SK-N-SH (cell line): Measurements from ENCODE around the gene CFHR4. TPM values are rescaled to one million over a fixed set of nuclear protein-coding genes. Genes with fewer than 3 reads are reported as not detected.
"Not testable (repeated sequence)": the region's sequence is repeated elsewhere in the genome, so short reads cannot be mapped to it uniquely, and the experiment has no call there.

ENCODE experiments used
- CTCF ChIA-PET: fragments of 300-600, 350-600 bp; formaldehyde crosslinking; extraction: SDS; loops from one replicate; lab custom pipeline; 2021; lab: Yijun Ruan, JAX
- POLR2A ChIA-PET: fragments of 350-600 bp; sonication (Branson Sonifier 250); formaldehyde crosslinking; extraction: SDS; loops from one replicate; lab custom pipeline; 2020; ENCODE audit warnings: antibody characterized with exemption, inconsistent platforms; lab: Yijun Ruan, JAX
- DNase-seq: peaks from one replicate; pipeline ENCODE4 v3.0.0; 2012
- H2AFZ ChIP-seq: fragments of 200-600 bp; sonication (generic); 2 replicates; pipeline ENCODE4 v1.8.1; 2016; ENCODE audit warnings: antibody characterized with exemption, mild to moderate bottlenecking, low read depth
- H3F3A ChIP-seq: fragments of 200-600 bp; sonication (generic); replicated peaks from 2 replicates; pipeline ENCODE3; 2016; ENCODE audit warnings: antibody characterized with exemption, mild to moderate bottlenecking; ENCODE audit not compliant: insufficient read depth
- H3K27ac ChIP-seq, 2 experiments: fragments of 200-500 bp in 1 of 2; fragments of 200-600 bp in 1 of 2; sonication (Bioruptor generic) in 1 of 2; sonication (generic), shearing (Covaris generic) in 1 of 2; 2 replicates each; pipeline versions ENCODE4 v1.5.1 to v1.6.1; 2014 to 2016; ENCODE audit warnings: low read depth in 2 of 2, inconsistent platforms in 1 of 2, low read length in 1 of 2, mild to moderate bottlenecking in 1 of 2, mixed read lengths in 1 of 2
- H3K27me3 ChIP-seq: fragments of 200-600 bp; sonication (generic), shearing (Covaris generic); 2 replicates; pipeline ENCODE4 v1.6.1; 2016; ENCODE audit warnings: mixed run types; ENCODE audit not compliant: insufficient read depth
- H3K36me3 ChIP-seq, 2 experiments: fragments of 200-500 bp in 1 of 2; fragments of 200-600 bp in 1 of 2; sonication (Bioruptor generic) in 1 of 2; sonication (generic) in 1 of 2; replicated peaks in 1 of 2; 2 replicates each; pipeline versions ENCODE3 to v1.5.1; 2014 to 2016; ENCODE audit warnings: low read length in 1 of 2, mild to moderate bottlenecking in 1 of 2; ENCODE audit not compliant: insufficient read depth in 2 of 2, control insufficient read depth in 1 of 2
- H3K4me1 ChIP-seq, 2 experiments: fragments of 200-500 bp in 1 of 2; fragments of 200-600 bp in 1 of 2; sonication (Bioruptor generic) in 1 of 2; sonication (generic), shearing (Covaris generic) in 1 of 2; 2 replicates each; pipeline versions ENCODE4 v1.5.1 to v1.6.1; 2014 to 2016; ENCODE audit warnings: low read depth in 1 of 2, low read length in 1 of 2, mixed run types in 1 of 2; ENCODE audit not compliant: insufficient read depth in 2 of 2, control insufficient read depth in 1 of 2
- H3K4me2 ChIP-seq: fragments of 200-600 bp; sonication (generic), shearing (Covaris generic); 2 replicates; pipeline ENCODE4 v1.6.1; 2017; ENCODE audit warnings: mixed run types
- H3K4me3 ChIP-seq, 2 experiments: fragments of 200-500 bp in 1 of 2; fragments of 200-600 bp in 1 of 2; sonication (Bioruptor generic) in 1 of 2; sonication (generic), shearing (Covaris generic) in 1 of 2; 2 replicates each; pipeline versions ENCODE4 v1.5.1 to v1.8.1; 2014 to 2016; ENCODE audit warnings: low read depth in 2 of 2, inconsistent platforms in 1 of 2, low read length in 1 of 2, mild to moderate bottlenecking in 1 of 2, mixed read lengths in 1 of 2, moderate library complexity in 1 of 2
- H3K79me2 ChIP-seq: fragments of 200-600 bp; sonication (generic); 2 replicates; pipeline ENCODE4 v1.8.1; 2017; ENCODE audit warnings: mild to moderate bottlenecking; ENCODE audit not compliant: insufficient read depth
- H3K9ac ChIP-seq: fragments of 200-600 bp; sonication (generic); 2 replicates; pipeline ENCODE4 v1.6.1; 2017; ENCODE audit warnings: mixed run types
- H3K9me2 ChIP-seq: fragments of 200-600 bp; sonication (generic); 2 replicates; pipeline ENCODE4 v1.6.1; 2017; ENCODE audit warnings: mixed run types
- H3K9me3 ChIP-seq: fragments of 200-600 bp; sonication (generic); 2 replicates; pipeline ENCODE4 v1.6.1; 2017; ENCODE audit warnings: mixed run types, mild to moderate bottlenecking, moderate library complexity
- H4K20me1 ChIP-seq: fragments of 200-600 bp; sonication (generic); 2 replicates; pipeline ENCODE4 v1.6.1; 2017; ENCODE audit warnings: mild to moderate bottlenecking, mixed run types; ENCODE audit not compliant: insufficient read depth
- CHD2 ChIP-seq: fragments of 150-350 bp; IDR thresholded peaks from 2 replicates; pipeline ENCODE4 v1.6.1; 2018; ENCODE audit warnings: low read length; ENCODE audit not compliant: partially characterized antibody
- CTCF ChIP-seq: fragments of 200-600 bp; sonication (generic); IDR thresholded peaks from 2 replicates; pipeline ENCODE4 v1.6.1; 2017; ENCODE audit warnings: antibody characterized with exemption, mild to moderate bottlenecking, moderate library complexity
- ELF1 ChIP-seq: IDR thresholded peaks from 2 replicates; pipeline ENCODE4 v1.4.0; 2012
- EP300 ChIP-seq, 2 experiments: IDR thresholded peaks; 2 replicates each; pipeline versions ENCODE4 v1.4.0 to v1.6.1; 2012; ENCODE audit warnings: borderline replicate concordance in 1 of 2, low read depth in 1 of 2, low read length in 1 of 2
- FOXJ3 ChIP-seq: sonication (generic); formaldehyde crosslinking; IDR thresholded peaks from 2 replicates; pipeline ENCODE4 v1.5.1; 2020; ENCODE audit warnings: mild to moderate bottlenecking, missing genetic modification reagents
- JUND ChIP-seq: IDR thresholded peaks from 2 replicates; pipeline ENCODE4 v1.4.0; 2012
- MEF2A ChIP-seq: IDR thresholded peaks from 2 replicates; pipeline ENCODE4 v1.4.0; 2012; ENCODE audit warnings: low read depth, borderline replicate concordance
- PBX3 ChIP-seq: IDR thresholded peaks from 2 replicates; pipeline ENCODE4; 2012
- POLR2AphosphoS5 ChIP-seq: IDR thresholded peaks from 2 replicates; pipeline ENCODE4 v1.6.1; 2012; ENCODE audit warnings: low read depth, low read length
- RXRA ChIP-seq: IDR thresholded peaks from 2 replicates; pipeline ENCODE4 v1.4.0; 2012; ENCODE audit warnings: low read depth, mild to moderate bottlenecking, borderline replicate concordance
- SIN3A ChIP-seq: IDR thresholded peaks from 2 replicates; pipeline ENCODE4 v1.6.1; 2012; ENCODE audit warnings: low read depth, mild to moderate bottlenecking, low read length, moderate library complexity, borderline replicate concordance
- SMC3 ChIP-seq: IDR thresholded peaks from 2 replicates; pipeline ENCODE4 v1.6.1; 2012; ENCODE audit warnings: low read depth, low read length, improper control_type of control experiment
- USF1 ChIP-seq: IDR thresholded peaks from 2 replicates; pipeline ENCODE4 v1.4.0; 2012; ENCODE audit warnings: low read depth, borderline replicate concordance
- ZBTB33 ChIP-seq: IDR thresholded peaks from 2 replicates; pipeline ENCODE4 v1.4.0; 2012; ENCODE audit warnings: low read depth, borderline replicate concordance
- WGBS: methylation state at CpG from one replicate; pipeline ENCODE4 v1.1.6; 2017; ENCODE audit warnings: low lambda C conversion rate; 5-methylcytosine and 5-hydroxymethylcytosine counted together
- polyA plus RNA-seq, 3 experiments: library from polyadenylated mRNA; depleted of rRNA; stranded (reverse); fragments of >200 nt; gene quantifications; 2 replicates each; pipeline ENCODE4 v1.2.3, GENCODE V29; 2012

Gene CFHR4
- polyA plus RNA-seq (2012; rRNA removed), result 0.03 TPM in 1 of 2 replicates, not detected in the other
- polyA plus RNA-seq (2012; cell fraction: cytosol; rRNA removed), result 0.01 TPM in 1 of 2 replicates, not detected in the other
- 0.02 TPM in 2 replicates for polyA plus RNA-seq (2012; cell fraction: nucleus; rRNA removed)

- Histone ChIP-seq H3K79me2 (no peaks in the 10 kb centered on the region), H2AFZ (no peak within 1 kb of the TSS), H3K27me3 (no peaks in the 10 kb centered on the region), H3K9me3 (no peaks in the 10 kb centered on the region), H3K4me3 (no peak within 1 kb of the TSS), H3K27ac (no peak within 1 kb of the TSS; a peak in 1 of 4 replicates), H3K9ac (no peak within 1 kb of the TSS), H3K4me2 (no peak within 1 kb of the TSS), H3F3A (no peaks in the 10 kb centered on the region), H3K4me1 (no peaks in the 10 kb centered on the region), H3K36me3 (no peaks in the 10 kb centered on the region), H4K20me1 (no peaks in the 10 kb centered on the region), H3K9me2 (no peaks in the 10 kb centered on the region)
- no peak for DNase-seq
- TF ChIP-seq JUND, result no peak
- TF ChIP-seq FOXJ3 (CRISPR knock-in tag), result no peak
- no peak for TF ChIP-seq RXRA
- no peak for TF ChIP-seq USF1
- no peak for TF ChIP-seq SMC3
- no peak for TF ChIP-seq ELF1
- CTCF ChIA-PET, result no interaction called here
- POLR2A ChIA-PET, result no interaction called here
These were observed at the start of gene CFHR4 for GRCh38 chr1:196887515-196888239. Gene CFHR4 (plus strand): TSS chr1:196888052. CDS start chr1:196888151, 99 bp downstream.

- H3K4me1 ChIP-seq, H3K9ac ChIP-seq, H3K27ac ChIP-seq, H3K9me3 ChIP-seq, H3K9me2 ChIP-seq, H3F3A ChIP-seq, H2AFZ ChIP-seq, H3K4me3 ChIP-seq, H3K79me2 ChIP-seq, H4K20me1 ChIP-seq, H3K36me3 ChIP-seq, CTCF ChIA-PET, H3K4me2 ChIP-seq, POLR2A ChIA-PET, DNase-seq, H3K27me3 ChIP-seq: not testable (repeated sequence)
- 40% methylated on average over 2 of the region's 4 CpGs for WGBS
These were observed 38.0 kb upstream of the CFHR4 start for GRCh38 chr1:196849613-196850492.

- no peak overlapping the region for H3K4me3 ChIP-seq
- no peak overlapping the region for H3K4me2 ChIP-seq
- H3K27ac ChIP-seq, result no peak overlapping the region
- no peaks in the 10 kb centered on the region for H3K9me3 ChIP-seq
- no peaks in the 10 kb centered on the region for H3K79me2 ChIP-seq
- no peaks in the 10 kb centered on the region for H3K4me1 ChIP-seq
- CTCF ChIA-PET, result no interaction called here
- DNase-seq, result no peak
- no peaks in the 10 kb centered on the region for H3F3A ChIP-seq
- H3K9me2 ChIP-seq, result no peaks in the 10 kb centered on the region
- H3K9ac ChIP-seq, result no peak overlapping the region
- no peaks in the 10 kb centered on the region for H4K20me1 ChIP-seq
- no peak overlapping the region for H2AFZ ChIP-seq
- POLR2A ChIA-PET, result no interaction called here
- H3K27me3 ChIP-seq, result no peaks in the 10 kb centered on the region
- 74% methylated on average over 6 of the region's 6 CpGs for WGBS
- H3K36me3 ChIP-seq, result no peaks in the 10 kb centered on the region
- TF ChIP-seq MEF2A (no peak), ZBTB33 (no peak), SMC3 (no peak), SIN3A (no peak), ELF1 (no peak), POLR2AphosphoS5 (no peak), EP300 (IDR thresholded peaks at IDR 0.05; ENCODE audit: borderline replicate concordance in 1 of 2, low read depth in 1 of 2, low read length in 1 of 2) (no peak), CHD2 (no peak), CTCF (no peak), PBX3 (no peak)
These were observed 31.8 kb upstream of the CFHR4 start for GRCh38 chr1:196856053-196856452.
